CD4-positive, alpha-beta T cell treated with Interleukin-15 for 4 hours (primary cell): ENCODE measurements around the gene DCLK1.
"Not testable (repeated sequence)": the region's sequence is repeated elsewhere in the genome, so short reads cannot be mapped to it uniquely, and the experiment has no call there.

Experiments used
- DNase-seq: peaks from one replicate; pipeline ENCODE4 v3.0.0-alpha.2; 2020; ENCODE audit warnings: low spot score

DCLK1 gene

DNA sequence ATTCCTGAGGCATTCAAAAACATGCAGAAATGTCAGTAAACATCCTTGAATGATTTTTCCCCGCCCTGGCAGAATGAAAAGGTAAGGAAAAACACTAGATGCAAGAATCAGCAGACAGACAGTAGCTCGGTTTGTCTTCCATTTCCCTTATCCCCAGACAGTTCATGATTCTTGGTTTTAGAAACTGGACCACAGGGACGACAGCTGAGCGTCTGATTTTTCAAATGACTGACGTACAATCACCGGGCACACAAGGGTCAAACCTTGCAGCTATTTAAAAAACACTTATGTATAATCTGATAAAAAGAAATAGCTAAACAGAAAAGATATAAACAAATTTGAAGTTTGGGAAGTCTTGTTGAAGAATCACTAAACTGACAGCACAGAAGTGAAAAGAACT lies 47.1 kb downstream of the DCLK1 start:
- DNase-seq: no peak

DNA sequence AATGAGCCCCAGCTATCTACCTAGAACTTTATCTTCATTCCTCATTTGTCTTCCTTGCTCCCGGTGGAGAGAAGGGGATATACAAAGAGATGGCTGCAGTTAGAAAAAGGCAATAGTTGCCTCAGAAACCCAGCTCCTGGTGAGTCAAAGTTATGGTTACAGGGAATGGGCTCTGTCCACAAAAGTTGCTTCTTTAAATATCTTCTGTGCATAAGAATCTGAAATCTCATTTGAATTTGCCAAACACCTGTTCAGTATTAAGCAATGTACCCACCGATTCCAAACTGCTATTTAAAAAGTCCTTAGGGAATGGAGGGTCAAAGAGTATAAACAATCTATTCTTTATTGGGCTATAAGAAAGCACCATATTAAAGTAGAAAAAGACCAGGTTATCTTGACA lies 48.4 kb downstream of the DCLK1 start:
- DNase-seq: no peak

DNA sequence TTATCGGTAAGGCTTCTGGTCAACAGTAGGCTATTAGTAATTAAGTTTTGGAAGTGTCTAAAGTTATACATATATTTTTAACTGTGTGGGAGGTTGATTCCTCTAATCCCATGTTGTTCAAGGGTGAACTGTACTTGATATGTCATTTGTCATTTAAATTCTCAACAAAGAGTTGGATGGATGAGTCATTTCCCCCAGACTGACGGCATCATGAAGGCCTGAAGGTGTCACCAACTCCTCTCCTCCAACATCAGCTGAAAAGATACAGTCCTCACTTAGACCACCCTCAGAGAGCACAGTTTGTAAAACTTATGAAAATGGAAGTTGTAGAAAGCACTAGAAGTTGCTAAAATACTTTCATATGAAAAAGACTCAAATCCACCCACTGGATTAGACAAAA lies 48.8 kb downstream of the DCLK1 start:
- DNase-seq: no peak

DNA sequence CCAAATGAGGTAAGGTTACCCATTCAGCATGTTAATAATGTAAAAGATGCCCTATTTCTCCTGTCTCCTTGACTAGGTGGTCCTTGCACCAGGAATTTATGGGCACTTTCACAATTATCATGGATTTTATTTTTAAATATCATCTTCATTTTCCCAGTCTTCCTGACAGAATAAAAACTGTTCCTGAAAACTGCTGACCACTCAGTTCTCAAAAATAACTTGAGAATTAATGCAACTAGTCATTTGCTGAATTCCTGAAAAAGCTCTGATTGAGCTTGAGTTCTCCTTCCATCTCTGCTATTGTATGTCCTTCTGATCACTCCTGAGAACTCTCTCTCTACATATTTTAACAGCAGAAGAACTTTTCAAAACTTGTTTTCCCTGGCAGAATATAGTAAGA lies 55.0 kb downstream of the DCLK1 start:
- no peak for DNase-seq

DNA sequence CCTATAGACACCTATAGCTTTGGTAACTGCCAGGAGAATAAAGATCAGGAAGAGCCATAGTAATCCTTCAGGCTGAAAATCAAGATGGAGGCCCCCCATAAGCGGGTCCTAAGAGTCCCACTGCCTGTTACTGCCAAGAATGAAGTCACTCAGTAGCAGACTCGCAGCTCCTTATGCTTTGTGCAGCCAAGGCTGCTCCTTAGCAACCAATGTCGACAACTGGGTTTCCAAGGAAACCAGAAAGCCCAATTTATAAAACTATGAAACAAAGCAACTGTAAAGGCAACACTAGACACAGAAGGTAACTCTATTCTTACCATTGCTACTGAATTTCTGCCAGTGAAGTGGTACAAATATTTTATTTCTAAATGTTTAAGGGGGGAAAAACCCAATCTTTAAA lies 56.5 kb downstream of the DCLK1 start:
- no peak for DNase-seq

DNA sequence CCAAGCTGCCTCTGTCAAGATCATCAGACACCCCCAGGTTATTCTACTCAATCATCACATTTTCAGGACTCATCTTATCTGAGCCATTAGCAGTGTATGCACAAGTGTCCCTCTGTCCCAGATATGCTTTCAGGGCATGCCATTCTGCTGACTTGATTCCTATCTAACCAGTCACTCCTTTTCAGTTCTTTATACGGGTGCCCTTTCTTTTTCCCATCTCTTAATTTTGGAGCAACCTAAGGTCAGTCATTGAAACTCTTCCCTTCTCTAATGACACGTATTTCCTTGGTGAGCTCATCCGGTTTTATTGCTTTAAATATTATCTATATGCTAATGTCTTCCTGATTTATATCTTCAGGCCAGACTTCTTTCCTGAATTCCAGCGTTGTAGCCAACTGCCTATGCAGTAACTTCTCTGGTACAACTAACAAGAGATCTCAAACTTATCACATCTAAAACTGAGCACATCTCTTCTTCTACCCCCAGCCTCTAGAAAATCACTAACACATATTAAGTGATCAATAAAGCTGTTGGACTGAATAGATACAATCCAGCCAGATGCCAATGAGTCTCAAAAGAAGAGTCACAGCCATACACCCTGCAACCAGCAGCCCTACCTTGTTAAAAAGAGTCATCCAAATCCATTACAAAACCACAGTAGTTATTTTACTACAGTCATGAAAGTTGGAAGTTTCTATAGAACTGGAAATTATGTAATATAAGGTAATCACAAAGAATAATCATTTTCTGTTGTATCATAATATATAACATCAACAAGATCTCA lies 58.8 kb downstream of the DCLK1 start:
- no peak for DNase-seq

DNA sequence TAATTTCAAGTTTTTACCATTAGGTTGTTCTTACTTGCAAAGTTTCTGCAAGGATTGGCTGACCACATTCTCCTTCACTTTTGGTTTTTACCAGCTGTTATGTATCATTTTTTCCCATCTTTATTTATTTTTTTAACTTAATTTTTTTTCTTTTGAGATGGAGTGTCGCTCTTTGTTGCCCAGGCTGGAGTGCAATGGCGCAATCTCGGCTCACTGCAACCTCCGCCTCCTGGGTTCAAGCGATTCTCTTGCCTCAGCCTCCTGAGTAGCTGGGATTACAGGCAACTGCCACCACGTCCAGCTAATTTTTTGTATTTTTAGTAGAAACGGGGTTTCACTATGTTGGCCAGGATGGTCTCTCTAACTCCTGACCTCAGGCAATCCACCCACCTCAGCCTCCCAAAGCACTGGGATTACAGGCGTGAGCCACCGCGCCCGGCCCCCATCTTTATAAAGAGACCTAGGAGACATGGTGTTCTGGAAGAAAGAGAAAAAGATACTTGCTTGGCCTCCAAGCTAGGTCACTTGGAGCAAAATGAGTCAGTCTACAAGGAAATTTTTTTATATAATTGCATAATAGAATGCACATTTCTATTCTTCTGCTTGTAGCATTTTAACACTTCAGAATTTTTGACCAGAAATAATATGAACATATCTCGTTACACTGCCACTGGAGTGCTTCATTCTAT lies 60.5 kb downstream of the DCLK1 start:
- DNase-seq: not testable (repeated sequence)

DNA sequence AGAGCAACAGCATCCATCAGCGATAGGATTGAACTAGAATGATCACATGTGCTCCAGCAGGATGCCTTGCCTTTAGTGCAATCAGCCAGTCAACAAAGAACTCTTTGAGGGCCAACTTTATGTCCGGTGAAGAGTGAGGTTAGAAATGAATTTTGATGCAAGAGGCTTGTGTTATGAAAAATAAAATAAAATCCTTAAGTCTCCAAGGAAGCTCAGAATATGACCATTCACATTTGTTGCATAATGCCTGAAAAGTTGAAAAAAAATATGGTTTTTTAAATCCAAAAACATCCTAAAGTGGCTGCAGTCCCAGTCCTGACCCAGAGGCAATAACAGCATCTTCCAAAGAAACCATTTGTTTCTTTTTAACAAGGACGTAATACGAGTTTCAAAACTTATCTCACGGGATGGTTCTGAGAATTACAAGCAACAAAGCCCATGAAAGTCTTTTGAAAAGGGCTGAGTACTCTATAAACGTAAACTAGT lies 61.3 kb downstream of the DCLK1 start:
- no peak for DNase-seq

DNA sequence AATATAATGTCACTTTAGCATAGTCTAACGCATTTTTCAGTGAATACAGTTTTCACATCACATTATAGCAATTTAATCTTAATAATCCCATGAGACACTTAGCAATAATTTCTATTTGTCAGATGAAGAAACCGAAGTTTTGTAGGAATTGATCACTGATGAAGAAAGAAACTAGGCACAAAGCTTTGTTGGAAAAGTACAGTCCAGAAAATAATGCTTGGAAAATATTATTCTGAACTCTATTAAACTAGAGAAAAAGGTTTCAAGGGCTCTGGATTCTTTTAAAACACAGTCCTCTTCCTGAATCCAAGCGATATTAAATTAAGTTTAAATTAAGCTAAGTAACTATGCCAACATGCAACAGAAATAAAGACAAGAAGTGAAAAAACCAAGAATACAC lies 62.2 kb downstream of the DCLK1 start:
- no peak for DNase-seq

DNA sequence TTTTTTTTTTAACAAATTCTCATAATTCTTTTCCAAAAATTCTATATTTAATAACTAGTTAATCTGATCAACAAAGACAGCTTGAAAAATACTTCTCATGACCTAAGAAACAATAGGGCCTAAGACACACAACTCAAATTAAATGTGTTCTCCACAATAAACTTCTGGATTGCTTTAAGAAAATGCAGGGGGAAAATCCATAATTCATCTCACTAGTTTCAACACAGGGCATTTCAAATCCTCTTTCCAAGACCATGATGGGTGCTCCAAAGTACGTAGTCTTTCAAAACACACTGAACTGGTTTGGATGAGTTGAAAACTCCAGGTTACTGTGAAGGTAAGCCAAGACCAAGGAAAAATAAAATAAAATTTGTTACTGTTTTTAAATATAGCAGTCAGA lies 62.6 kb downstream of the DCLK1 start:
- no peak for DNase-seq

DNA sequence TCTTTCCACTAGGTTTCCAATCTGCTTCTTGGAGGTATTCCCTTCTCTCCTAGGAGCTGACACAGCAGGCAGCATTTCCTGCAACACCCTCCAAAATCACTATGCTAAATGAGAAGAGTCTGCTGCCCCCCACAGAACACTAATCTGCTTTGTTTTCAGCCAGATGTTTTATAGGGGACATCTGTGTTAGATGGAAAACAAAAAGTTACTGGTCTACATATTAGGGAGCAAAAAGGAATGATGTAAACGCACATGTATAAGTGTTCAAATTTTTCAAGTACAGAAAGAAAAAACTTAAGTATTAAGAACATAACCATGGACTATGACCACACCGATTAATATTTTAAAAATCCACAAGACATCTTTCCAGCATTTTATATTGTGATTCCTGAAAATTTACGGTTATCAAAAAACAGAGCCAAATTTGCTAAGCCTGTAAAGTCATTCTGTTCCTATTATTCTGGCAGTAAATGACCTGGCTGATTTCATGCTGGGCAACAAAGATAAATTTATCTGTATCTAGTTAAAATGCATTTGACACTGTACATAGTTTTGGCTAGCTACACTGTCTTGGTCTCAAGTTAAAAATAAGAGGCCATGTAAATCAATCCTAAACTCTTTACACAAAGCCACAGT lies 63.3 kb downstream of the DCLK1 start:
- no peak for DNase-seq

DNA sequence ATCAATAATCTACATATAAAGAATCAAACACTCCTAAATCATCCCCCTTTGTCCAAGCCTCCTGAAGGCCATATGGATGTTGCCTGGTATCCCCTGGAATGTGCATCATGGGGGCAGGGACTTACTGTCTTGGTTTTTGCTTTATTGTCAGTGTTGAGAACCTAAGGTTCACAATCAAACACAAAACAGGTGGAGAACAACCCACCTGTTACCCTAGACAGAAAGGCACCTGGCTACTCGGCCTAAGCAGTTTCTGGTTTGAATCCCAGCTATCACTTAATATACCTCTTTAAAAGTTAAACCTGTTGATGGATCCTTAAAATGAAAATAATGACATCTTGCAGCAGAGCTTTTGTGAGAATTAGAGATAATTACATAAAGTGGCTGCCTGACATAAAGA lies 68.9 kb downstream of the DCLK1 start:
- no peak for DNase-seq

DNA sequence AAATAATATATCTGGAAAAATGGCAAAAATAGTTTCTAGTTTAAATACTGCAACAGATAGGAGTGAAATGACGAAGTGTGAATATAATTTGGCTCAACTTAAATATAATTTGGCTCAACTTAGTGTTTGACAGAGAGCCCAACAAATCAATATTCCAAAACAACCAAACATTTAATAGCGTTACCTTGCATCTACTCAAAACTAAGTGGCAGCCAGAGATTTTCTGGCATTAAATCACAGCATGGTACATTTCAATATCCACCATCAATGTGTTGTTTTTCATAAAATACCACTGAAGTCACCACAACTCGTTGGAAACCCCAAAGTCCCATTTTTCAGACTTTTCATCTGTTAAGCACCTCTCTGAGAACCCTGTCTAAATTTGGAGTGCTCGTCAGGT lies 69.6 kb downstream of the DCLK1 start:
- DNase-seq: no peak

DNA sequence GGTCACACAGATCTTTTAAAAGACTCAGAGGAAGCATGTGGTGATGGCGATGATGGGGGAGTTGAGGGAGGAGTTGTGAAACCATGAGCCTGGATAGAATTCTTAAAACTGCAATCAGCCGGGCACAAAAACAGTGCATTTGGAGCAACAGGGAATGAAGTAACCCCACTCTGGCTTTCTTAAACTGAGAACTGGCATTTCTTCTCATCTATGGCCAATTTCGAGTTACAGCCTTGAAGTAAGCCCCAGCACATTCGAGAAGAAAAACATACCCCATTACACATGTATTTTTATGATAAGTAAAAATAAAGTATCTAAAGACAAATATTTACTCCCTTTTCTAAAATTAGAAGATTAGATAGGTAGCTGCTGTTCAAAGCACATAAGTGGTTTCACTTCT lies 70.1 kb downstream of the DCLK1 start:
- DNase-seq: no peak

DNA sequence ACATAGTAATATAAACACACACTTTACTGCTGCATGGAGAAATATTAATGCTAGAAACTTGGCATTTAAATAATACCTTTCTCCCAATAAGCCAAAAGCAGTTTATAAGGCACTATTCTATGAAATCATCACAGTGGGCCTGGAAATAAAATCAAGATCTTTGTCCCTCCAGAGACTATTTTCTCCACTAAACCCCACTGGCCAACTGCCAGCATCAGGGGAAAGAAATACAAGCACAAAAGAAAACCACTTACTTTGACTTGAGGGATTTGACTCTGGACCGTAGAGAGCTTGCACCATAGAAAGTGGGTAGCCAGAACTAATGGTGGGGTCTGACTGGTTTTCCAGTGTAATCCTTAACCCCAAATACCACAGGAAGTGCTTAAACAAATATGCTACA lies 71.9 kb downstream of the DCLK1 start:
- no peak for DNase-seq

DNA sequence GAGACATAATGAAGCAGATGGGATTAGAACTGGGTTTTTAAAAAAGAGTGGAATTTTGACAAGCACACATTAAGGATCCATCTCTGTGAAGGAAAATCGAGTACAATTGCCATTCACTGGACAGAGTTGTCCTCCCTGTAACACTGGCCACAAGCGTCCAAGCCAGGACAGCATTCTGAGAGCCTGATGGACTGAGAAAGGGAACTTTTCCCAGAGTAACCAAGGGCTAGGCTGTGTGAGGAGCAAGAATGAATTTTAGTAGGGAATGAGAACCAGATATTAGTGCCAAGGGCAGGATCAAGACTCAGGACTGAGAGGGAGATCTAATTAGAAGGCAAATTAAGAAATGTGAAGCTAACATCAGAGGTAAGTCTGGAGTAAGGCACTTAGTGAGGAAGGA lies 73.1 kb downstream of the DCLK1 start:
- DNase-seq: no peak

DNA sequence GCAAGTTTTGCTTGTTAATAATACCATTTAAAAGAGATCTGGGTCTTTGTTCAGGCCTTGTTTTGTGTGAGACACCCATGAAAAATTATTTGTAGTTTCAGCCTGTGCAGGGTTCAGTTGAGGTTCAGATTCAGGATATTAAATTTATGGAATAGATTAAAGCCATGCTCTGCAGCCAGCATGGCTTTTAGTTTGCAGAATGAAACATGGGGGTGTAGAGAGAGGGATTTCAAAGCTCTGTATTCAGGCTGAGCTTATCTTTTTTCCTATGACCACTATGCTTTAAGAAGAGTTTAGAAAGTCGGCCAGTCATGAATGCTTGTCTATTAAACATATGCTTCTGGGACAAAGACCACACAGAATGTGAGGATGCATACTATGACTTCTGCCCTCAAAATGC lies 73.6 kb downstream of the DCLK1 start:
- DNase-seq: no peak

DNA sequence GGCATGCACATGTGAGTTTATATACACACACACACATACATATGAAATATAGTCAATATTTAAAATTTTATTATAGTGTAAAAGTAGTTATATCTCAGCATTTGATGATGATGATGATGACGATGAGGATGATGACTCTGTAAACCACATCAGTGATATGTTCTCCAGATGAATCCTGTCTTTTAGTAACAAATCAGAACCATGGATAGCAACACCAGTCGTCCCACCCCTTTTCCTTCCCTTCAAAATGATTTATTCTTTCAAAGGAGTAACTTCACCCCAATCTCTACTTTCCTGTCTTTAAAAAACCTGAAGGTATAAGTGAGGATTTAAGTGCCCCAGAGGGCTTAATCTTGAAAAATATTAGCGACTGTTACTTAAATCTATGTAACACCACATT lies 74.1 kb downstream of the DCLK1 start:
- DNase-seq: no peak

DNA sequence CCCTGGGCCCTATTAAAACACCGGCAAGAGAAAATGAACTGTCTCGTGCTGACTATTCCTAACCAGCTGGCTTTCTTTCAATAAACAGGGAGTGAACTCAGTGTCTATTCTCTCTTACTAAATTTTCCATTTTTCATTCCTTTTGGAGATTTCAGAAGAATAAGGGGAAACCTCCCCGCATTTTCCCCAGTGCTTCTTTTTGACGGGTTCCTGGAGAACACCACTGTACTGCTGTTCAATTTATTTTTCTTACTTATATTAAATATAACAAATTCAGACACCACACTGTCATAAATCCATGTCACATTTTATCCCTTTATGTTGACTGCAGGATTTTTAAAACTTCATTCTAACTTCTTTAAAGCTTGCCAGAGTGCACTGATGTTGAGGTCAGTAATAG lies 75.8 kb downstream of the DCLK1 start:
- no peak for DNase-seq

DNA sequence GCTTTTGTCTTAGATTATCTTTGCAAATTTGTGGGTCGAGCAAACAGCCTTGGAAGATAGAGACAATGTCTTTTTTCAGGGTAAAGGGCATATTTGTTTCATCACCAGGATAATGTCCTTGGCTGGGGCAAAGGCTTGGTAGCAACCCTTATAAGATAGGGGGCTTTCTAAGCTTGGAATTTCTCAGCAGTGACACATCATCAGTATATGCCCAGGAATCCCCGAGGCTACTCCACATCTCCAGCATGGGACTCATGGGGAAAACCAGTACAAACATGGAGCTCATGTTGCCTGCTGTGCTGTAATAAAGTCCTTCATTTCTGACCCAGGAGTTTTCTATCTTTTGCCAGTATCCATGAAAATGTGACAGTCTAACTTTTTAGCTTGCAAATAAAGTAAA lies 77.1 kb downstream of the DCLK1 start:
- no peak for DNase-seq

DNA sequence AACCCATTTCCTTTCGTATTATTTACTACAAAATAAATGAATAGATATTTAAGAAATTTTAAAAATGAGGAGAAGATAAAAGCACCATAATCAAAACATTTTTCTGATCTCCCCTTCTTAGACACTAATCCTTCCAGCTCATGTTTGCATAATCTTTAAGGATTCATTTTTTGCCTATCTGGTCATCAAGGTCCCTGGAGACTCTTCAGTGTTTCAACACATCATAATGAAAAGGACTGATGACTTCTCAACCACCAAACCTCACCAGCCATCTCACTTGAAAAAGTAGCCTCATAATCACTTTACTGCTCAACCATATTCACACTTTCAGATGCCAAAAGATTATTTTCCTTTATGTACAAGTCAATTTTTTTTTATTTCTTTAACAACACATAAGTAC lies 80.1 kb downstream of the DCLK1 start:
- DNase-seq: no peak

DNA sequence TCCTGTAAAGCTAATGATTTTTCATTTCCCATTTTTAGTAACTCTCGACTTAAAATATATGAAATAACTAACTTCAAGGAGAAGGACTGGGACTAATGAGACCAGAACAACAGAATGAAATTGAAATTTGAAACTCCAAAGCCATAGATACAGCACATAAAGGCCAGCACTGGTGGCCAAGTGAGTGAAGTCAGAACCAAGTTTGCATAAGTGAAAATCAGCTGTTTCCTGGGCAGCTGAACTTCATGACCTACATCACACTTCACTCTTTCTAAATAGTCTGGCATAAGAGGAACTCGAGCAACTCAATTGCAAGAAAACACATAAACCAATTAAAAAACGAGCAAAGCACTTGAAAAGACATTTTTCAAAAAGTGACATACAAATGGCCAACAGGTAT lies 84.5 kb downstream of the DCLK1 start:
- DNase-seq: no peak

DNA sequence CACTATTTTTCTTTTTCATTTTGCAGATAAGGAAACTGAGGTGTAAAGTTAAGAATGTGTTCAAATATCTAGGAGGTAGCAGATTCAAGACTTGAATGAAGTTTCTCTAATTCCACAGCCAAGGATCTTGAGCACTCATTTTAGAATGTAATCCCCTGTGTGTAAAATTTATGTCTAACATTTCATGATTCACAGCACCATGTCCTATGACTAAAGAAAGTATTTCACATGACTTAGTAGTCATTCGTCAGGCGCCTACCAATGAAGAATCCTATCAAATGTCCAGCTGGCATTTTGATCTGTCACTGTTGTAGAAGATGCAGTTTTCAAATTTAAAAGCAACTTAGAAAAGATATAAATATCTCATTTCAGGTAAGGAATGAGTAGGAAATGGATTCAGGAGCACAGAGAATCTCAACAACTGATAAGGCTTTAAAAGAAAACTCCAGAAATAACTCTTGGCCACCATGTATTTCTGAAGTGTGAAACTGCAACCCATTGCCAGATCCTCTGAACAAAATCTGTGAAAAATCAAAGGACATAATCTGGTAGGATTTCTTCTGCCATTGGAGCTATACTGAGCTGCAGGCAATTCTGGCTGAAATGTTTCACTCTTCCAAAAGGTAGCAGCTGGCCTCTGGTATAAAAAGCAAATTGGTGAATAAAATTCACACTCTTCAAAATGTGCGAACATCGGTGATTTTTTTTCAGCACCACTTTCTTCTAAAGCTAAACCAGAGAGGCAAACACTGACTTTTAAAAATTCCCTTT lies 92.2 kb downstream of the DCLK1 start:
- no peak for DNase-seq
